NCI-H526 (cell line): ENCODE data around the gene PIP4K2A.
"Not testable (repeated sequence)": the region's sequence is repeated elsewhere in the genome, so short reads cannot be mapped to it uniquely, and the experiment has no call there.

Experiments
- DNase-seq, 2 experiments: peaks; one replicate each; lab custom pipeline; 2025; lab: John Stamatoyannopoulos, UW

Gene PIP4K2A

DNA sequence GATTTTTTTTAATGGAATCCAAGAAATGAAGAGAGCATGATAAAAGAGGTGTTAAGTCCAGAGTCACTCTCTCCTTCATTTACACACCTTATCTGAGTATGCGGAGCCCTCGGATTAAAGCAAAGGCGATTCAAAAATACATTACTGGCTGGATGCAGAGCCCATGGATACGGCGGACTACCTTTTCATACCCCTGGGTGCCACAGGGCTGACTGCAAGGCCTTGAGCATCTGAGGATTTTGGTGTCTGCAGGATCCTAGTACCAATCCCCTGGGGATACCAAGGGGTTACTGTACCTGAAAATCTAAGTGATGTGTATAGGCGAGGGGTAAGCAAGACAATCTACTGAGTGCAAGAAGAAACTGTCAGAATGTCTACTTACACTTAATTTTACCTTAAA lies 20.5 kb downstream of the PIP4K2A start:
- DNase-seq = no peak

DNA sequence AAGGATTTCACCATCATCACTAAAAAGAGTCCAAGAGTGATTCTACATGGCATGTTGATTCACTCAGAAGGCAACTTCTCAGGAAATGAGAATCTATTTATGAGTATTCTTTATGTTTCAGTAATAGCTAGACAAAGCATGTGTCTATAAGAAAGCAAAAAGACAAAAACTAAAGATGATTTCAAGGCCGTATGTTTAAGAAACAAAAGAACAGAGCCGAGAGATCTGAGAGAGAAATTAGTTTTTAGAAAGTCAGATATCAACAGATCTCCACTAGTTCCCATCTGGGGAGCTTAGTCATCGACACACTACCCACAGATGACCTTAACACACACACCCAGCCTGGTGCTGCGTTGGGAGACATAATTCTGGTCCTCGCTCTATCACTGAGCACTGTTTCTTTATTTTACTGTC lies 21.0 kb downstream of the PIP4K2A start:
- no peak for DNase-seq

DNA sequence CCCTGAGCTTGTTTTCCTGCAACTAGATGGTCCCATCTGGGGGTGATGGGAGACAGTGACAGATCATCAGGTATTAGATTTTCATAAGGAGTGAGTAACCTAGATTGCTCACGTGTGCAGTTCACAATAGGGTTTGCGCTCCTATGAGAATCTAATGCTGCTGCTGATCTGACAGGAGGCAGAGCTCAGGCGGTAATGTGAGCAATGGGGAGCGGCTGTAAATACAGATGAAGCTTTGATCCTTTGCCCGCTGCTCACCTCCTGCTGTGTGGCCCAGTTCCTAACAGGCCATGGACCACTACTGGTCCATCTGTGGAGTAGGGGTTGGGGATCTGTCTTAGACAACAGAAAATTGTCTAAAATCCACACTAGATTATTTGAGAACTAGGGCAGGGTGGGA lies 22.3 kb downstream of the PIP4K2A start:
- DNase-seq = not testable (repeated sequence)

DNA sequence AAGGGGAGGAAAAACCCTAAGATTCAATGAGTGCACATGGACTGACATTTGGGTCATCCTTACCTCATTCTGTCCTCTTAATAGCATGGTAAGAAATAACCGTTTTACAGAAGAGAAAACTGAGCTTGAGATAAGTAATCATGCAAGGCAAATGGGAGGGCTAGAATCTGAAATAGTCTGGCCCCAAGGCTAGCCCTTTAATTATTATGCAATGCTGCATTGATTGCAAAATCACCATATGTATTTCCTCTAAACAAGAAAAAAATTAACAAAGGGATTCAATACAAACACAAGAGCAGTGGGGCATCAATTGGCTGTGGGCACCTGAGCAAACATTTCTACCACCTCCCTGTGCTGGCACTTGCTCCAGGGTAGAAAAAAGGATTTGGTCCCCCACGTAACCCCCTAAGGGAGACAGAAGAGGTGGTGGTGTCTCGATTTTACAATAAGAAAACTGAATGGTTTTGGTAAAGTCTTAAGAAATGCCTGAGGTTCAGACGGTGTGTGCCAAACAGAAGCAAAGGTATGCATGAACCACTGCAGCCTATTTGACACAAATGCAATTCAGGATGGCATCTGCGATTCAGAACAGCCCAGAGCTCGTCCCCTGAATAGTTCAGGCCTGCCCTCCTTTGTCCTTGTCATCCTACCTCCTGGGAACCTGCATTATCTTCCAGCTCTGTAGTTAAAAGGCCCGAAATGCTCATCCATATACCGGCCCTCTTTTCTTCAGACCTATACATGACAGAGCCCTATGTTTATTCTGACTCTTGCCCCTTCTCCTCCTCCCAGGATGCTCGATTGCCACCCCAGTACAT lies 23.6 kb downstream of the PIP4K2A start:
- DNase-seq = no peak

DNA sequence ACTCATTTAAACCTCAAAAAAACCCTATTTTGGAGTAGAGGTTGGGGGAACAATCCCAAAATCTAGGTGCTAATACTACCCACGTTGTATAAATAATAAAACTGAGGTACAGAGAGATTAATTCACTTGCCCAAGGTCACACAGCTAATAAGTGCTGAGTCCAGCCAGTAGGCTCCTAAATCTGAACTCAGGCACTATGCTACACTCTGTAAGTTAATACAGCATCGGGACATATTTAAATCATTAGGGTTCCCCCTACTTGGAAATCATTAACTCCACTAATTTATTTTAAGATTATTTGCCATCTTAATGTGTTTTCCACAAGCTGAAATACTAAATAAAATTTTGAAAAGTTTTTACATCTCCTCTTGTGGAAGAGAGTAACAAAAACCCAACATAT lies 24.2 kb downstream of the PIP4K2A start:
- no peak for DNase-seq

DNA sequence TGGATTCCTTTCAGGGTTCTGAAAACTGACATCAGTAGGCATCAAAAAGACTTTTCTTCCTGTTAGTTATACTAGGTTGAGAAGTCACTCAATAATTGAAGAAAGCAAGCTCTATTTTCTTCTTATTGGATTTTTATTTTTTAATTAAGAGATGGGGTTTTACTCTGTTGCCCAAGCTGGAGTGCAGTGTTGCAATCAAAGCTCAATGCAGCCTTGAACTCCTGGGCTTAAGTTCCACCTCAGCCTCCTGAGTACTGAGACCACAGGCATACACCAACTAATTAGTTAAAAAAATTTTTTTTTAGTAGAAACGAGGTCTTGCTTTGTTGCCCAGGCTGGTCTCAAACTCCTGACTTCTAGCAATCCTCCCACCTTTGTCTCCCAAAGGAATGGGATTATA lies 28.0 kb downstream of the PIP4K2A start:
- no peak for DNase-seq

DNA sequence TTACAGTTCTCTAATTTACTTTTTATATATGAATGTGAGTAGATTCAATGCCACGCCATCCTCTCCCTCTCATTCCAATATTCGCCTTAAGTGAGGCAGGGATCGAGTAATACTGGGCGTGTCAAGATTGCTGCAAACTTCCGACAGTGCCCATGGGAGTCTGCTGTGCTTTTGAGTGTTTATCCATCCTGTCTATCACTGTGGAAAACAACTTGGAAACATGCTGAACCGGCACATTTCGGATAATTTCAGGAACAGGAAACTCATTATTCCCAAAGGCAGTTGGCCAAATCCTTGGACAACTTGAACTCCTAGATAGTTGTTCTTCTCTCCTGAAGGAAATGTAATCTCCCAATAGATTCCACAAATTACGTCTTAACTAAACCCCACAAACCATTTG lies 28.5 kb downstream of the PIP4K2A start:
- DNase-seq = no peak

DNA sequence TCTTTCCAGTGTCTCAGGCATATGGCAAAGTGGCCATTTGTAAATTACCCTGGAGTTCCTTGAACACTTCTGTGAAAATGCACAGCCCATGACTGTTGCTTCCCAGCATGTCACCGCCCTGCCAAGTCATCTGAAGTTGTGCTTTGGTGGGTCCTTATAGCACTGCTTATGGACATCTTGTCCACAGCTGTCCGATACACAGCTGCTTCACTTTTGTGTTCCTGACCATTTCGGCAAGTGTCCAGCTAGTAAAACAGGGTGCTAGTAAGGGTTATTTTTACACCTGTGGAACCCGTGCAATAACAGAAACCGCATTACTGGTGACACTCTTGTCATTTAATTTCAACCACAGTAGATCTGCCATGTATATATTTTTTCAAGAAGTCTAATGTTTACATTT lies 29.7 kb downstream of the PIP4K2A start:
- no peak for DNase-seq

DNA sequence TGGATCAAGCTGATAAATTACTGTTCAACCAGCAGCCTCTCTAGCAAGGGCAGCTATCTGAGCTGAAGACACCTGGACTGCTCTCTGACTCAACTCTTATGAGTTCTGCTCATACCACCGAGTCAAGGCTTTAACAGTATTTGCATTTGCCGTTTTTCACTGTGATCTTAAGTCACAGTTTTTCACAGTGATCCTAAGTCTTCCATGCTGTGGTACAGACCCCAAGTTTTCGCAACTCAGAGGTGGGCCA lies 31.3 kb downstream of the PIP4K2A start:
- peak in 1 of 2 experiments; percentile 25 for DNase-seq

DNA sequence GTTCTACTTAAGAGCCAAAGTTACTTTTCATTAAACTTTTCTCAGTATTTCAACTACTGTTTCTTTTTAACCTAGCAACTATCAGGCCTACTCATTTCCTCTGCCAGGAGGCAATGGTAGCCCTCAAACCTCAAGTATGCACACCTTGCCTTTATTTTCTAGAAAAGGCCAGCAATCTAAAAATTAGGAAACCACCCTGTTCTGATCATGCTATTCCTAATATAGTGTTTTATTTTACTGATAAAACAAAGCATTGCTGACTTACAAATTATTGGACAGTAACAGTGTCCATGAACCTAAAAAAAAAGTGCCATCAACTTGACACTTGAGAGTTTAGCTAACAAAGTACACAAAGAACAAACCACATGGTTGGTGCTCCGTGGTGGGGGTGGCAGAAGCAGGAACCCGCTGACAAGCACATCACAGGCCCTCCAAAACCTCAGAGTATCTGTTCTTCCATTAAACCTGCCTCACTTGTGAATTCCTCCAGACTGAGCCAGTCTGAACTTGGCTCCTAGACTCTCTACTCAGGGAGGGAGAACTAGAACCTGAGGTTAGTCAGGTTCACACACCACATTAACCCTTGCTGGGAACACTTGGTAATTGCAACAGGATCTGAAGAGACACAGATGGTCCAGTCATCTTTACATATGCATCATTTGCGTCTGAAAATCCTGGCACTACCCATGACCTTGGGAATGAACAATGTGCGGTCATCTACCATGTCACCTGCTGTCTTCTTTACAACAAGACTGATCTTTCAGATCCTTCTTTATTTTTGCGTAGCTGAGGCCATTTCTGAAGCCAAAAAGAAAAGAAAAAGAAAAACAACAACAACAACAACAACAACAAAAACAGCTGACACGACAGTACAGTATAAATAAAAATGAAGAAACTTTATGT lies 31.9 kb downstream of the PIP4K2A start:
- no peak for DNase-seq

DNA sequence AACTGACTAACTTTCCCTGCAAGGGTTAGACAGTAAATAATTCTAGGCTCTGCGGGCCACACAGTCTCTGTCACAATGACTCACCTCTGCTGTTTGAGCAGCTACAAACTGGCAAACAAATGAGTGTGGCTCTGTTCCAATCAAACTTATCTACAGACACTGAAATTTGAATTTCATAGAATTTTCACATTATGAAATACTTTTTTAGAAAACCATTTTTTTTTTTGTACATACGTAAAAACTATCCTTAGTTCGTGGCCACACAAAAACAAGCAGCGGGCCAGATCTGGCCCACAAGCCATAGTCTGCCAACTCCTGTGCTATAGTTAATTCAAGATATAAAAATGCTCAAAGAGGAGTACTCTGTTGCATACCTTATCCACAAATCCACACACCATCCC lies 32.6 kb downstream of the PIP4K2A start:
- peak in 1 of 2 experiments; percentile 8 for DNase-seq

DNA sequence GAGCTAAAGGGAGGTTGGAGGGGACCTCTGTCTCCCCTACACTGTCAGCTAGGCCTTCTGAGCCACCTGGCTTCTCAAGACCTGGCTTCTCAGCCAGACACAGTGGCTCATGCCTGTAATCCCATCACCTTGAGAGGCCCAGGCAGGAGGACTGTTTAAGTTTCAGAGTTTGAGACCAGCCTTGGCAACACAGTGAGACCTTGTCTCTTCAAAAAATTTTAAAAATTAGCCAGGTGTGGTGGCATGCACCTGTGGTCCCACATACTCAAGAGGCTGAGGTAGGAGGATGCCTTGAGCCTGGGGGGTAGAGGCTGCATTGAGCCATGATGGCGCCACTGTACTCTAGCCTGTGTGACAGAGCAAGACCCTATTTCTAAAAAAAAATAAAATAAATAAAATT lies 33.1 kb downstream of the PIP4K2A start:
- no peak for DNase-seq

DNA sequence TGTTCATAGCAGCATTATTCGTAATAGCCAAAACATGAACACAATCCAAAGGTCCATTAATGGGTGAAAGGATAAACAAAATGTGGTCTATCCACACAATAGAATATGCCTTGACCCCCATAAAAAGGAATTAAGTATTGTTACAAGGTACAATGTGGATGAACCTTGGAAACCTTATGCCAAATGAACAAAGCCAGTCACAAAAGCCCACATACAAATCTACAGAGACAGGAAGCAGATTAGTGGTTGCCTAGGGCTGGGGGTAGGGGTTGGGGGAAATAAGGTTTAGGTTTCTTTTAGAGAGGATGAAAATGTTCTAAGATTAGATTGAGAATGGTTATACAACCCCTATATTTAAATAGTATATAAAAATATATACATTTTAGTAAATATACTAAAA lies 34.8 kb downstream of the PIP4K2A start:
- no peak for DNase-seq

DNA sequence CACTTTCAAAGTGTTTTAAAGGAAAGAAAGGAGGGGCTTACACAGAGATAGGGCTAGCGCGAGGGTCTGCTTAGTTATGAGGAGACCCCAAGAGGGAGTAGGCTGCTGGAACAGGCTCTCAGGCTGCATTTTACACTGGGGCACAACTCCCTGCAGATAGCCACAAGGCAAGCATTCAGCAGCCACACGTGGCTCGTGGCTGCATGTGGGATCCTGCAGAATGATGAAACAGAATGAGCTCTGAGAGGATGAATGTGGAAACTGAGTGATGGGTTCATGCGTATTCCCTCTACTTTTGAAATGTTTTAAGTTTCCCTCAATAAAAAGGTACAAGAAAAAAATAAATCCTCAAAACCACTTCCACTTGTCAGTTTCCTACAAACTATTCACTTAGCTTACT lies 37.0 kb downstream of the PIP4K2A start:
- DNase-seq = no peak

DNA sequence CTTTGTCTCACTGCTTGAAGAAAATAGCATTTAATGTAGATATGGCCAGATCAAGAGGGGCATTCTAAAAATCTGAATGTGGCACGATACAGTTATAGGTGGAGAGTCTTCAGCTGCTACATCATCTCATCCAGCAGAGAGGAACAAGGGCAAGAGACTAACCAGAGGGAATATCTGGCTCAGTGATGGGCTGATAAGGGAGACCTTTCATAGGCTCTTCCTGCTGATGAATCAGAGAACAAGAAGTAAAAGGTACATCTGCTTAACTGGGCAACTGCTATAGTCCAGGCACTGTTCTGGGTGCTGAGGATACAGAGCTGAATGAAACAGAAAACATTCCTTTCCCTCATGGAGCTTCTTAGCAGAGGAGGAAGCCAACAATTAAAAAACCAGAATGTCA lies 37.9 kb downstream of the PIP4K2A start:
- no peak for DNase-seq

DNA sequence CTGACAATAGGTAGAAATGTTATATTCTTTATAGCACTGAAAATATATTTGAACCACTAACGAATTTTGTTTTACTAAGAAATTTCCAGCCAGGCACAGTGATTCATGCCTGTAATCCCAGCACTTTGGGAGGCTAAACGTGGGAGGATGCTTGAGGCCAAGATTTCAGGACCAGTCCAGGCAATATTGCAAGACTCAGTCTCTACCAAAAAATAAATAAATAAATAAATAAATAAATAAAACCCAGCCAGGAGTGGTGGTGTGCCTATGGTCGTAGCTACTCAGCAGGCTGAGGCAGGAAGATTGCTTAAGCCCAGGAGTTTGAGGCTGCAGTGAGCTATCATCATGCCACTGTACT lies 39.8 kb downstream of the PIP4K2A start:
- no peak for DNase-seq

DNA sequence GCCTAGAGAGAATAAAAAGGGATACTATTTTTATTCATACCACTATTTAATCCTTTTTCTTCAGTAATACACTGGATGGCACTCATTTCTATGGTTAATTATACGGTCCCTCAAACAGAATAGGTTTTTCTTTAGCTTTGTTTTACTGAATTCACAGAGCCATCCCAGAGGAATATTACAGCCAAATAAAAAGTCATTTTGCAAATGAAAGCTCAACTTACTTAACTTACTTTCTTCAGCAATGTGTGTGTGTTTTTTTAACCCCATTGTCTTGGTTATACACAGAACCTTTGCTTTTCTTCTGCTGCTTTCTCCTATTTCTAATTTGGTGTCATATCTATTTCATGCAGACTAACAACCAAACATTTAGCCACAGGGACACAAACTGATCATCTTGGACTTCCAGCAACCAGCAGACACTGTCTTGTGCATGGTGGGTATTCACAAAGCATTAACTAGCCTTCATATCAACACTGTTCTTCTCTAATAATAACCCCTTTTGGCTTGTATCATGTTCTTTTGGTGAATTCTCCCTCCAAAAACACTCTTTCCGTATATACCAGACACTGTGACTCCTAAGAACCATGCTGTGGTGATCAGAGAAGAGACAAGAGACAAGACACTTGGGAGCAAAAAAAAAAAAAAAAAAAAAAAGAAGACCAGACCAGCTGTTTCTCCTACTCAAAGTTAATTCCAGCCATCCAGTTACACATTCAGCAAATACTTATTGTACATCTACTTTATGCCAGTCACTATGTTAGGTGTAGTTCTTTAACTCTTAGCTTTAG lies 40.4 kb downstream of the PIP4K2A start:
- DNase-seq = no peak

DNA sequence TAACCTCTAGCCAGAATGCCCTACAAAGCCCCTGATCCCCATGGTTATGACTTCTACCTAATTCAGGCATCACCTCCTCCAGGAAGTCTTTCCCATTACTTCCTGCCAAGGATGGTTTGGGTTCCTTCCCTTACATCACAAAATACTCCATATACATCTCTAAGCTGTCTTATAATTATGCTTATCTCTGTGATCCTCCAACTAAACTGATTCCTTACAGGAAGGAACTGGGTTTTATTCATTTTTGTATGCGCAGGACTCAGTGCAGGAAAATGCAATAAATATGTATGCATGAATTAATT lies 41.3 kb downstream of the PIP4K2A start:
- DNase-seq = no peak

DNA sequence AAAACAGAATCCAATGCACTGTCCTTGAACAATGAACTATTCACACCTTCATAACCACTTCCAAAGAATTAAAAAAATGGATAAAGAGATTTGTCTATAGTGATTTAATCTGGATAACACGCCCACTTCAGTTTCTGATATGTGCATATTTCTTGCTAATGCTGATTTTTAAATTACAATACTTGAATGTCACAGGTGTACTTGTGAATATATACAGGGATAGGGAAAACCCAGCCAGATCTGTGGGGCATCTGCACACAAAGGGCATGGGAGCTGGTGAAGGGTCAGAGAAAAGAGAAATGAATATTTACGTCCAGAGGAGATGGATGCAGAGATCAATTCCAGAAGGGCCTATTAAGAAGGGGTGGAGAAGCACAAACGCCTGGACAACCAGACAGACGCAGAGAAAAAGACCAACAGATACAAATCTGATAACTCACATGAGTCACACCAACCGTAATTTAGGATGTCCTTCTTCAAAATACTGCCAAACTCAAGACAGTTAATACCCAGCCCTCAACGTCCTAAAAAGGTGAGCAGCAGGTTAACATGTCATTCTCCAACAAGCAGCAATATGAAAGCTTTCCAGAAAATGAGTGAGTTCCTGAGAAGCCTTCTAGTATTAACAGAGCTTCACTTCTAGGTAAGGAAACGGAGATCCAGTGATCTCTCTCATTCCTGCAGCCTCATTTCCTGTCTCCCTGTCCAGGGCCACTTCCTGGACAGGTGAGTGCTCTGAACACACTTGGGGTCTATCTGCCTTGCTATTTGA lies 41.9 kb downstream of the PIP4K2A start:
- DNase-seq = no peak

DNA sequence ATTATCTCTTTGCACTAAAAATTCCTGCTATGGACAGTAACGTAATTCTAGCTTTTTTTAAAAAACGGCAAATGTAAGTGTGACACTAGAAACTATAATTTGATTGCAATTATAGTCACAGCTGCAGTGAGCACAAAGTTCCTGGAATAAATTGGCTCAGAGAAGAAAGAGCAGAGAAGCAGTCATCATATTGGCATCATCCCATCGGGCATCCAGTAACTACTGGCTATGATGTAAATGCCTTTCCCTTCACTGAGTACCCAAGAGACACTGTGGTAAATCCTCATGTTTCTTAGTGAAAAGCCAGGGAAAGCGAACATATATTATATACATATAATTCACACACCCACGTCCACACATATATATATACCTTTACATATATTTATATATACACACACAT lies 43.6 kb downstream of the PIP4K2A start:
- no peak for DNase-seq

DNA sequence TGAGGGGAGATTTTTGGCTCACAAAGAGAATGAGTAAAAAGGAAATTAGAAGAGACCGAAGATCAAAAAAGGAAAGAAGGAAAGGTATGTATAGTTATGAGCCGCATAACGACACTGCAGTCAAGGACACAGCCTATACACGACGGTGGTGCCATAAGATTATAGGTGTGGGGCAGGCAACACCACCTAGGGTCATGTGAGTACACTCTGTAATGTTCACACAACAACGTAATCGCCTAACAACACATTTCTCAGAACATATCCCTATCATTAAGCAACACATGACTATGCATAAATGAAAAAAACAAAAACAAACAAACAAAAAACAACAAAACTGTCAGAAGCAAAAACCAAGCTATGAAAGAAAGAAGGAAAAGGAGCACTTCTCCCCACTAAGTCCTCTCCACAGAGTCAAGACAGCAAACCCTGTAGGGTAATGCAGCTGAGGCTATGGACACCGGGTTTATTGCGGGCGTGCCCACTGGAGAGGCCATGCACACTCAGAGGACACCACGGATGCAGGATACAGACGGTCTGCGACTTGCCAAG lies 45.1 kb downstream of the PIP4K2A start:
- DNase-seq = no peak

DNA sequence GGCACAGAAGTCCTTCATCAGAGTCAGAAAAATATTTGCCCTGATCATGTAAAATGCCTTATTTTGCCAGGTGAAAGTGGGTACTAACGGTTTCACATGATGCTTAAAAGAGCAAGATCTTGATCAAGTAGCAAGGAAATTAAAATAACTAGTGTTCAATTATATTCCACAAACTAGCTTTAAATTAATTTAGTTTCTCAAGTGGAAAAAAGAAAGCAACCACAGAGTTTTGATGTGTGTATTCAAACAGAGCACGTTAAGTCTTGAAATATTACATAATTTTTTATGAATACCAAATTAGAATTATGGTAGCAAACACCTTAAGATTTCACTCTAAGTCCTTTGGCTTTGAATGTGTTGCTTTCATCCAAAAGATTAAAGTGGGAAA lies 47.3 kb downstream of the PIP4K2A start:
- no peak for DNase-seq
